Stimulated activated CD8-positive, alpha-beta memory T cell treated with anti-CD3 and anti-CD28 coated beads, Interleukin-15, amount 100 ng/mL, for 4 hours (primary cell): Measurements from ENCODE around the gene CD70.
"Not testable (repeated sequence)": the region's sequence is repeated elsewhere in the genome, so short reads cannot be mapped to it uniquely, and the experiment has no call there.

Source experiments
- DNase-seq, 2 donors: peaks; one replicate each; pipeline ENCODE4 v3.0.0-alpha.2; 2020; ENCODE audit warnings: low read depth in 2 of 2

Gene CD70

GRCh38 chr19:6590827-6591319 is at the start of gene CD70:
CD70 (minus strand) TSS chr19:6591150; CDS start chr19:6591002, 148 bp downstream.
- DNase-seq, result peak in 1 of 2 donors; percentile 15

- not testable (repeated sequence) for DNase-seq
Observed at GRCh38 chr19:6640333-6640732, 49.4 kb upstream of the CD70 start.

- DNase-seq, result no peak
Observed at GRCh38 chr19:6639439-6639838, 48.5 kb upstream of the CD70 start.

GRCh38 chr19:6633456-6633813 is 42.5 kb upstream of the CD70 start:
- not testable (repeated sequence) for DNase-seq

- not testable (repeated sequence) for DNase-seq
Observed at GRCh38 chr19:6632747-6633455, 42.0 kb upstream of the CD70 start.

GRCh38 chr19:6632002-6632621 is 41.2 kb upstream of the CD70 start:
- DNase-seq, result peak; percentile 28 to 74

- no peak for DNase-seq
Observed at GRCh38 chr19:6626764-6627163, 35.8 kb upstream of the CD70 start.

GRCh38 chr19:6617374-6617773 is 26.4 kb upstream of the CD70 start:
- DNase-seq, result no peak

GRCh38 chr19:6616011-6616410 is 25.1 kb upstream of the CD70 start:
- no peak for DNase-seq

GRCh38 chr19:6613711-6614110 is 22.8 kb upstream of the CD70 start:
- DNase-seq, result no peak

GRCh38 chr19:6610934-6611852 is 20.2 kb upstream of the CD70 start:
- DNase-seq, result no peak

- no peak for DNase-seq
Observed at GRCh38 chr19:6608940-6609339, 18.0 kb upstream of the CD70 start.

- DNase-seq, result not testable (repeated sequence)
Observed at GRCh38 chr19:6608146-6608545, 17.2 kb upstream of the CD70 start.

- DNase-seq, result not testable (repeated sequence)
Observed at GRCh38 chr19:6606276-6607070, 15.5 kb upstream of the CD70 start.

GRCh38 chr19:6604906-6605305 is 14.0 kb upstream of the CD70 start:
- no peak for DNase-seq

GRCh38 chr19:6602729-6603114 is 11.8 kb upstream of the CD70 start:
- DNase-seq, result no peak

- not testable (repeated sequence) for DNase-seq
Observed at GRCh38 chr19:6601537-6602052, 10.6 kb upstream of the CD70 start.

GRCh38 chr19:6600951-6601536 is 10.1 kb upstream of the CD70 start:
- DNase-seq, result not testable (repeated sequence)

GRCh38 chr19:6599866-6600454 is 9.0 kb upstream of the CD70 start:
- no peak for DNase-seq

GRCh38 chr19:6598254-6598892 is 7.4 kb upstream of the CD70 start:
- DNase-seq, result not testable (repeated sequence)
